GM06990 (cell line): ENCODE data around the gene KLHL21.

Source experiments
- DNase-seq: peaks from one replicate; pipeline ENCODE4 v3.0.0-alpha.2; 2011; ENCODE audit not compliant: insufficient read length; ENCODE audit errors: extremely low read depth
- H3K27me3 ChIP-seq: replicated peaks from 2 replicates; pipeline ENCODE4 v1.6.0; 2011; ENCODE audit warnings: low read length; ENCODE audit not compliant: control insufficient read depth, insufficient read depth
- H3K36me3 ChIP-seq: 2 replicates; pipeline ENCODE4 v1.5.1; 2011; ENCODE audit warnings: low read length; ENCODE audit not compliant: control insufficient read depth, insufficient read depth
- H3K4me3 ChIP-seq: replicated peaks from 2 replicates; pipeline ENCODE4 v1.5.1; 2011; ENCODE audit warnings: low read depth, mild to moderate bottlenecking, control low read depth, low read length
- CTCF ChIP-seq: IDR thresholded peaks from 2 replicates; pipeline ENCODE4 v1.5.1; 2011; ENCODE audit warnings: low read length, control low read depth, mild to moderate bottlenecking, inconsistent platforms; ENCODE audit not compliant: insufficient read depth, poor library complexity, severe bottlenecking

KLHL21 gene

GRCh38 chr1:6591222-6591621, 11.4 kb downstream of the KLHL21 start:
- Histone ChIP-seq H3K36me3 (peaks cover 44% of the 10 kb centered on the region), H3K27me3 (no peaks in the 10 kb centered on the region), H3K4me3 (no peak overlapping the region)
- no peak for DNase-seq
- no peak for TF ChIP-seq CTCF

- no peaks in the 10 kb centered on the region for H3K27me3 ChIP-seq
- TF ChIP-seq CTCF, result no peak
- DNase-seq, result no peak
- peaks cover 38% of the 10 kb centered on the region for H3K36me3 ChIP-seq
- no peak overlapping the region for H3K4me3 ChIP-seq
These were observed 12.6 kb downstream of the KLHL21 start for GRCh38 chr1:6590046-6590445.

DNA sequence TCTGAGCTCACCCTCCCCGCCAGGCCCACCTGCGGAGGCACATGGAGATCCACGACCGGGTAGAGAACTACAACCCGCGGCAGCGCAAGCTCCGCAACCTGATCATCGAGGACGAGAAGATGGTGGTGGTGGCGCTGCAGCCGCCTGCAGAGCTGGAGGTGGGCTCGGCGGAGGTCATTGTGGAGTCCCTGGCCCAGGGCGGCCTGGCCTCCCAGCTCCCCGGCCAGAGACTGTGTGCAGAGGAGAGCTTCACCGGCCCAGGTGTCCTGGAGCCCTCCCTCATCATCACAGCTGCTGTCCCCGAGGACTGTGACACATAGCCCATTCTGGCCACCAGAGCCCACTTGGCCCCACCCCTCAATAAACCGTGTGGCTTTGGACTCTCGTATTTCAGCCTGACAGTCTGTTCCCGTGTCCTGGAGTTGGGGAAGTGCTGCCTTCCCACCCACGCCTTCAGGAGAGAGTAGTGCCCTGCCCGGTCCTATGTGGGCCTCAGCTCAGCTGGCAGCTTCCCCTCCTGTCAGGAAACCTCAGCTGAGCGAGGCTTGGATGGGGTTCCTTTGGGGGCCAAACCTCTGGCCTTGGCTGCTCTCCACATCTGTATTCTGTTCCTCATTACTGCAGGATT, 13.7 kb downstream of the KLHL21 start:
- Histone ChIP-seq H3K27me3 (no peaks in the 10 kb centered on the region), H3K4me3 (no peak overlapping the region), H3K36me3 (peaks cover 35% of the 10 kb centered on the region)
- no peak for DNase-seq
- no peak for TF ChIP-seq CTCF

- no peak for TF ChIP-seq CTCF
- Histone ChIP-seq H3K27me3 (no peaks in the 10 kb centered on the region), H3K4me3 (no peak overlapping the region), H3K36me3 (peaks cover 32% of the 10 kb centered on the region)
- DNase-seq, result no peak
These were observed 14.4 kb downstream of the KLHL21 start for GRCh38 chr1:6588128-6588892.

GRCh38 chr1:6587261-6588005, 15.2 kb downstream of the KLHL21 start:
- H3K36me3 ChIP-seq, result peaks cover 26% of the 10 kb centered on the region
- no peak overlapping the region for H3K4me3 ChIP-seq
- TF ChIP-seq CTCF, result no peak
- no peaks in the 10 kb centered on the region for H3K27me3 ChIP-seq
- no peak for DNase-seq
